Measurements from ENCODE around the gene TMEM151B. TPM values are rescaled to one million over a fixed set of nuclear protein-coding genes. Genes with fewer than 3 reads are reported as not detected.

The TMEM151B gene
- total and polyA plus RNA-seq, 2 of the 13 experiments (the other 11 are each of a cell fraction or from before 2014, with no cell fraction given): not detected

DNA sequence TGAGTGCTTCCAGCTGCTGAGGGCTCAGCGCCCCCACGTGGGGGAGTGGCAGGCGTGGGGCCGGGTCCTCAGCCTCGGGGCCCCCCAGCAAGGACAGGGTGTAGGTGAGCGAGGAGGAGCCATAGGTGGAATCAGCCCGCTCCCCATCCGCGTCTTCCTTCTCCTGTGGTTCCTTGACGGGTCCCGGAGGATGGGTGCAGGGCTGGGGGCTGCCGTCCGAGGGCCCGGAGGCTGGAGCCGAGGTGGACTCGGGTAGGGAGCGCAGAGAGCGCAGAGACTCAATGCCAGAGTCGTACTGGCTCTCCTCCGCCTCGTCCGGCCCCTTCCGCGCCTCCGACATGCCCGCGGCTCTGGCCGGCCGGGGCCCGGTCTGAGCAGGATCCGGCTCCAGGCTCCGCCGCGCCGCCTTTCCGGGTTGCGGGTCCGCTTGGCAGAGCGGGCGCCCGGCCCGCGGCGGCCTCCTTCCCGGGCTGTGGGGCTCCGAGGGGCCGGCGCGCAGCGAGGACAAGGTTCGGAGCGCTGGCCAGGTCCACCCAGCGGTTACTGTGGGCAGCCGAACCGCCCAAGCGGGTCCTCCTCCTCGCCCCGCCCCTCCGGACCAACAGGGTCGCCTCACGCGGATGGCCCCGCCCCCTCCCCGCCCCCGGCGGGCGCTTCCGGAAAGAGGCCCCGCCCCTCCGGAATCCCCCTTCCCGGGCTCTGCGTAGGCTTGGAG, 5.1 kb upstream of the TMEM151B start, which contains the start of gene NFKBIE (continued):
- TF ChIP-seq DR1 (CRISPR knock-in tag; IDR thresholded peaks at IDR 0.05) (no peak; the same call in 1 of the 2 replicates), ZSCAN25 (CRISPR knock-in tag; IDR thresholded peaks at IDR 0.05) (peak; percentile 33; the same call in 1 of the 2 replicates), MIER2 (CRISPR knock-in tag; IDR thresholded peaks at IDR 0.05) (0 out of 2 replicates have a peak, but pooled peaks have one; percentile 40), MXD1 (CRISPR knock-in tag; IDR thresholded peaks at IDR 0.05) (peak; percentile 90), EEA1 (CRISPR knock-in tag; IDR thresholded peaks at IDR 0.05; ENCODE audit: borderline replicate concordance) (no peak; the same call in 1 of the 2 replicates), STAG1 (CRISPR knock-in tag; IDR thresholded peaks at IDR 0.05) (peak; percentile 67), ZNF589 (CRISPR knock-in tag; conservative IDR thresholded peaks at IDR 0.05) (no peak), GTF2F1 (IDR thresholded peaks at IDR 0.05; ENCODE audit: low read length) (no peak), ZNF18 (CRISPR knock-in tag; IDR thresholded peaks at IDR 0.05; ENCODE audit: insufficient replicate concordance) (no peak), ZNF230 (CRISPR knock-in tag; IDR thresholded peaks at IDR 0.05) (peak; percentile 76; the same call in 1 of the 2 replicates), ZBTB7A (CRISPR knock-in tag; IDR thresholded peaks at IDR 0.05) (peak; percentile 90), ZBTB46 (CRISPR knock-in tag; IDR thresholded peaks at IDR 0.05; ENCODE audit: borderline replicate concordance) (no peak)
- TF ChIP-seq, protein P1, sequence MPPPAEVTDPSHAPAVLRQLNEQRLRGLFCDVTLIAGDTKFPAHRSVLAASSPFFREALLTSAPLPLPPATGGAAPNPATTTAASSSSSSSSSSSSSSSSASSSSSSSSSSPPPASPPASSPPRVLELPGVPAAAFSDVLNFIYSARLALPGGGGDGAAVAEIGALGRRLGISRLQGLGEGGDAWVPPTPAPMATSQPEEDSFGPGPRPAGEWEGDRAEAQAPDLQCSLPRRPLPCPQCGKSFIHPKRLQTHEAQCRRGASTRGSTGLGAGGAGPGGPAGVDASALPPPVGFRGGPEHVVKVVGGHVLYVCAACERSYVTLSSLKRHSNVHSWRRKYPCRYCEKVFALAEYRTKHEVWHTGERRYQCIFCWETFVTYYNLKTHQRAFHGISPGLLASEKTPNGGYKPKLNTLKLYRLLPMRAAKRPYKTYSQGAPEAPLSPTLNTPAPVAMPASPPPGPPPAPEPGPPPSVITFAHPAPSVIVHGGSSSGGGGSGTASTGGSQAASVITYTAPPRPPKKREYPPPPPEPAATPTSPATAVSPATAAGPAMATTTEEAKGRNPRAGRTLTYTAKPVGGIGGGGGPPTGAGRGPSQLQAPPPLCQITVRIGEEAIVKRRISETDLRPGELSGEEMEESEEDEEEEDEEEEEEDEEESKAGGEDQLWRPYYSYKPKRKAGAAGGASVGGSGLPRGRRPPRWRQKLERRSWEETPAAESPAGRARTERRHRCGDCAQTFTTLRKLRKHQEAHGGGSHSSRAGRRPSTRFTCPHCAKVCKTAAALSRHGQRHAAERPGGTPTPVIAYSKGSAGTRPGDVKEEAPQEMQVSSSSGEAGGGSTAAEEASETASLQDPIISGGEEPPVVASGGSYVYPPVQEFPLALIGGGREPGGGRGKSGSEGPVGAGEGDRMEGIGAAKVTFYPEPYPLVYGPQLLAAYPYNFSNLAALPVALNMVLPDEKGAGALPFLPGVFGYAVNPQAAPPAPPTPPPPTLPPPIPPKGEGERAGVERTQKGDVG (CRISPR knock-in tag; IDR thresholded peaks at IDR 0.05; ENCODE audit: borderline replicate concordance): no peak; the same call in 1 of the 2 replicates
- TF ChIP-seq, protein P2, sequence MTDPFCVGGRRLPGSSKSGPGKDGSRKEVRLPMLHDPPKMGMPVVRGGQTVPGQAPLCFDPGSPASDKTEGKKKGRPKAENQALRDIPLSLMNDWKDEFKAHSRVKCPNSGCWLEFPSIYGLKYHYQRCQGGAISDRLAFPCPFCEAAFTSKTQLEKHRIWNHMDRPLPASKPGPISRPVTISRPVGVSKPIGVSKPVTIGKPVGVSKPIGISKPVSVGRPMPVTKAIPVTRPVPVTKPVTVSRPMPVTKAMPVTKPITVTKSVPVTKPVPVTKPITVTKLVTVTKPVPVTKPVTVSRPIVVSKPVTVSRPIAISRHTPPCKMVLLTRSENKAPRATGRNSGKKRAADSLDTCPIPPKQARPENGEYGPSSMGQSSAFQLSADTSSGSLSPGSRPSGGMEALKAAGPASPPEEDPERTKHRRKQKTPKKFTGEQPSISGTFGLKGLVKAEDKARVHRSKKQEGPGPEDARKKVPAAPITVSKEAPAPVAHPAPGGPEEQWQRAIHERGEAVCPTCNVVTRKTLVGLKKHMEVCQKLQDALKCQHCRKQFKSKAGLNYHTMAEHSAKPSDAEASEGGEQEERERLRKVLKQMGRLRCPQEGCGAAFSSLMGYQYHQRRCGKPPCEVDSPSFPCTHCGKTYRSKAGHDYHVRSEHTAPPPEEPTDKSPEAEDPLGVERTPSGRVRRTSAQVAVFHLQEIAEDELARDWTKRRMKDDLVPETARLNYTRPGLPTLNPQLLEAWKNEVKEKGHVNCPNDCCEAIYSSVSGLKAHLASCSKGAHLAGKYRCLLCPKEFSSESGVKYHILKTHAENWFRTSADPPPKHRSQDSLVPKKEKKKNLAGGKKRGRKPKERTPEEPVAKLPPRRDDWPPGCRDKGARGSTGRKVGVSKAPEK (CRISPR knock-in tag; IDR thresholded peaks at IDR 0.05; ENCODE audit: borderline replicate concordance): no peak
- TF ChIP-seq, protein P3, sequence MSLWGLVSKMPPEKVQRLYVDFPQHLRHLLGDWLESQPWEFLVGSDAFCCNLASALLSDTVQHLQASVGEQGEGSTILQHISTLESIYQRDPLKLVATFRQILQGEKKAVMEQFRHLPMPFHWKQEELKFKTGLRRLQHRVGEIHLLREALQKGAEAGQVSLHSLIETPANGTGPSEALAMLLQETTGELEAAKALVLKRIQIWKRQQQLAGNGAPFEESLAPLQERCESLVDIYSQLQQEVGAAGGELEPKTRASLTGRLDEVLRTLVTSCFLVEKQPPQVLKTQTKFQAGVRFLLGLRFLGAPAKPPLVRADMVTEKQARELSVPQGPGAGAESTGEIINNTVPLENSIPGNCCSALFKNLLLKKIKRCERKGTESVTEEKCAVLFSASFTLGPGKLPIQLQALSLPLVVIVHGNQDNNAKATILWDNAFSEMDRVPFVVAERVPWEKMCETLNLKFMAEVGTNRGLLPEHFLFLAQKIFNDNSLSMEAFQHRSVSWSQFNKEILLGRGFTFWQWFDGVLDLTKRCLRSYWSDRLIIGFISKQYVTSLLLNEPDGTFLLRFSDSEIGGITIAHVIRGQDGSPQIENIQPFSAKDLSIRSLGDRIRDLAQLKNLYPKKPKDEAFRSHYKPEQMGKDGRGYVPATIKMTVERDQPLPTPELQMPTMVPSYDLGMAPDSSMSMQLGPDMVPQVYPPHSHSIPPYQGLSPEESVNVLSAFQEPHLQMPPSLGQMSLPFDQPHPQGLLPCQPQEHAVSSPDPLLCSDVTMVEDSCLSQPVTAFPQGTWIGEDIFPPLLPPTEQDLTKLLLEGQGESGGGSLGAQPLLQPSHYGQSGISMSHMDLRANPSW (CRISPR knock-in tag; IDR thresholded peaks at IDR 0.05; ENCODE audit: borderline replicate concordance): no peak

All from HepG2 (cell line).